Measurements from ENCODE around the gene KIAA1614. TPM values are rescaled to one million over a fixed set of nuclear protein-coding genes. Genes with fewer than 3 reads are reported as not detected.

KIAA1614 gene
- total RNA-seq, 1 experiment from 2014 or later, result 0.32 TPM

GRCh38 chr1:180933141-180933540 is 20.4 kb downstream of the KIAA1614 start:
- DNase-seq (ENCODE audit: low read depth, low spot score), result no peak
- in situ Hi-C loops (cut with HindIII; ENCODE audit: low pct_unique_long_range_greater_than_20kb, low sequenced_read_pairs), result no loop called here

- no peak for DNase-seq (ENCODE audit: low read depth, low spot score)
- in situ Hi-C loops (cut with HindIII; ENCODE audit: low pct_unique_long_range_greater_than_20kb, low sequenced_read_pairs), result no loop called here
Measured at GRCh38 chr1:180934563-180934962, 21.9 kb downstream of the KIAA1614 start.

GRCh38 chr1:180935326-180936109 is 22.8 kb downstream of the KIAA1614 start:
- in situ Hi-C loops (cut with HindIII; ENCODE audit: low pct_unique_long_range_greater_than_20kb, low sequenced_read_pairs), result no loop called here
- DNase-seq (ENCODE audit: low read depth, low spot score), result no peak

GRCh38 chr1:180936110-180937011 is 23.7 kb downstream of the KIAA1614 start:
- in situ Hi-C loops (cut with HindIII; ENCODE audit: low pct_unique_long_range_greater_than_20kb, low sequenced_read_pairs), result no loop called here
- no peak for DNase-seq (ENCODE audit: low read depth, low spot score)

- DNase-seq (ENCODE audit: low read depth, low spot score), result no peak
- in situ Hi-C loops (cut with HindIII; ENCODE audit: low pct_unique_long_range_greater_than_20kb, low sequenced_read_pairs), result no loop called here
Measured at GRCh38 chr1:180937012-180937372, 24.3 kb downstream of the KIAA1614 start.

- DNase-seq (ENCODE audit: low read depth, low spot score), result no peak
- in situ Hi-C loops (cut with HindIII; ENCODE audit: low pct_unique_long_range_greater_than_20kb, low sequenced_read_pairs), result no loop called here
Measured at GRCh38 chr1:180937624-180938225, 25.0 kb downstream of the KIAA1614 start.

GRCh38 chr1:180939073-180939710 is 26.5 kb downstream of the KIAA1614 start:
- in situ Hi-C loops (cut with HindIII; ENCODE audit: low pct_unique_long_range_greater_than_20kb, low sequenced_read_pairs), result no loop called here
- DNase-seq (ENCODE audit: low read depth, low spot score), result no peak

GRCh38 chr1:180939711-180940103 is 27.0 kb downstream of the KIAA1614 start:
- no peak for DNase-seq (ENCODE audit: low read depth, low spot score)
- in situ Hi-C loops (cut with HindIII; ENCODE audit: low pct_unique_long_range_greater_than_20kb, low sequenced_read_pairs), result no loop called here

GRCh38 chr1:180940445-180940844 is 27.7 kb downstream of the KIAA1614 start:
- no peak for DNase-seq (ENCODE audit: low read depth, low spot score)
- in situ Hi-C loops (cut with HindIII; ENCODE audit: low pct_unique_long_range_greater_than_20kb, low sequenced_read_pairs), result no loop called here

GRCh38 chr1:180941518-180942275 is 29.0 kb downstream of the KIAA1614 start:
- DNase-seq (ENCODE audit: low read depth, low spot score), result no peak
- in situ Hi-C loops (cut with HindIII; ENCODE audit: low pct_unique_long_range_greater_than_20kb, low sequenced_read_pairs), result no loop called here

GRCh38 chr1:180945151-180945550 is 32.5 kb downstream of the KIAA1614 start:
- DNase-seq (ENCODE audit: low read depth, low spot score), result no peak
- in situ Hi-C loops (cut with HindIII; ENCODE audit: low pct_unique_long_range_greater_than_20kb, low sequenced_read_pairs), result no loop called here

GRCh38 chr1:180945551-180945950 is 32.9 kb downstream of the KIAA1614 start:
- DNase-seq (ENCODE audit: low read depth, low spot score), result no peak
- in situ Hi-C loops (cut with HindIII; ENCODE audit: low pct_unique_long_range_greater_than_20kb, low sequenced_read_pairs), result no loop called here

GRCh38 chr1:180946056-180946455 is 33.4 kb downstream of the KIAA1614 start:
- in situ Hi-C loops (cut with HindIII; ENCODE audit: low pct_unique_long_range_greater_than_20kb, low sequenced_read_pairs), result no loop called here
- no peak for DNase-seq (ENCODE audit: low read depth, low spot score)

- in situ Hi-C loops (cut with HindIII; ENCODE audit: low pct_unique_long_range_greater_than_20kb, low sequenced_read_pairs), result no loop called here
- no peak for DNase-seq (ENCODE audit: low read depth, low spot score)
Measured at GRCh38 chr1:180946541-180947498, 34.1 kb downstream of the KIAA1614 start.

GRCh38 chr1:180947499-180947885 is 34.8 kb downstream of the KIAA1614 start:
- in situ Hi-C loops (cut with HindIII; ENCODE audit: low pct_unique_long_range_greater_than_20kb, low sequenced_read_pairs), result no loop called here
- no peak for DNase-seq (ENCODE audit: low read depth, low spot score)

GRCh38 chr1:180947901-180948640 is 35.4 kb downstream of the KIAA1614 start:
- in situ Hi-C loops (cut with HindIII; ENCODE audit: low pct_unique_long_range_greater_than_20kb, low sequenced_read_pairs), result no loop called here
- DNase-seq (ENCODE audit: low read depth, low spot score), result no peak

Data from SK-MEL-5 (cell line).